ENCODE data around the gene OLFM4.
"Not testable (repeated sequence)": the region's sequence is repeated elsewhere in the genome, so short reads cannot be mapped to it uniquely, and the experiment has no call there.

Gene OLFM4

GRCh38 chr13:53028637-53029203, at the start of gene OLFM4:
OLFM4 (plus strand) TSS chr13:53028813; CDS start chr13:53028837, 24 bp downstream.
- no peak for DNase-seq (ENCODE audit: low read depth)

- DNase-seq (ENCODE audit: low read depth): no peak
Measured at GRCh38 chr13:52978989-52979388, 49.6 kb upstream of the OLFM4 start.

- no peak for DNase-seq (ENCODE audit: low read depth)
Measured at GRCh38 chr13:52980695-52981094, 47.9 kb upstream of the OLFM4 start.

- DNase-seq (ENCODE audit: low read depth): no peak
Measured at GRCh38 chr13:52983836-52984235, 44.8 kb upstream of the OLFM4 start.

- no peak for DNase-seq (ENCODE audit: low read depth)
Measured at GRCh38 chr13:52984881-52985363, 43.7 kb upstream of the OLFM4 start.

GRCh38 chr13:52991344-52992020, 37.1 kb upstream of the OLFM4 start:
- no peak for DNase-seq (ENCODE audit: low read depth)

- no peak for DNase-seq (ENCODE audit: low read depth)
Measured at GRCh38 chr13:52992110-52992509, 36.5 kb upstream of the OLFM4 start.

- no peak for DNase-seq (ENCODE audit: low read depth)
Measured at GRCh38 chr13:52994051-52994450, 34.6 kb upstream of the OLFM4 start.

GRCh38 chr13:52994865-52995264, 33.7 kb upstream of the OLFM4 start:
- no peak for DNase-seq (ENCODE audit: low read depth)

- no peak for DNase-seq (ENCODE audit: low read depth)
Measured at GRCh38 chr13:52995946-52996345, 32.7 kb upstream of the OLFM4 start.

GRCh38 chr13:52997951-52998876, 30.4 kb upstream of the OLFM4 start:
- DNase-seq (ENCODE audit: low read depth): no peak

GRCh38 chr13:52999093-52999696, 29.4 kb upstream of the OLFM4 start:
- no peak for DNase-seq (ENCODE audit: low read depth)

GRCh38 chr13:53001444-53002225, 27.0 kb upstream of the OLFM4 start:
- no peak for DNase-seq (ENCODE audit: low read depth)

GRCh38 chr13:53004573-53004972, 24.0 kb upstream of the OLFM4 start:
- DNase-seq (ENCODE audit: low read depth): no peak

GRCh38 chr13:53005626-53006025, 23.0 kb upstream of the OLFM4 start:
- no peak for DNase-seq (ENCODE audit: low read depth)

- no peak for DNase-seq (ENCODE audit: low read depth)
Measured at GRCh38 chr13:53007872-53008271, 20.7 kb upstream of the OLFM4 start.

GRCh38 chr13:53010374-53011105, 18.1 kb upstream of the OLFM4 start:
- no peak for DNase-seq (ENCODE audit: low read depth)

- no peak for DNase-seq (ENCODE audit: low read depth)
Measured at GRCh38 chr13:53012707-53013106, 15.9 kb upstream of the OLFM4 start.

GRCh38 chr13:53013113-53013512, 15.5 kb upstream of the OLFM4 start:
- no peak for DNase-seq (ENCODE audit: low read depth)

GRCh38 chr13:53014018-53014417, 14.6 kb upstream of the OLFM4 start:
- DNase-seq (ENCODE audit: low read depth): not testable (repeated sequence)
